ENCODE data around the gene PDIA5. TPM values are rescaled to one million over a fixed set of nuclear protein-coding genes. Genes with fewer than 3 reads are reported as not detected.
A peak's percentile ranks its signal among the peaks of the same experiment; 100 is the strongest.

PDIA5 gene
- total RNA-seq, 1 experiment from 2014 or later, result 24.3 TPM

- H3K27me3 ChIP-seq (ENCODE audit: insufficient read depth, low read length), result no peaks in the 10 kb centered on the region
- peak overlapping the region; percentile 61 for H3K14ac ChIP-seq (ENCODE audit: insufficient read depth, low read length)
- peaks cover 2% of the 10 kb centered on the region for H4K20me1 ChIP-seq (ENCODE audit: control insufficient read depth, insufficient read depth, insufficient read length)
- no peak overlapping the region for H2BK120ac ChIP-seq (ENCODE audit: low read depth, low read length, poor library complexity, severe bottlenecking)
- H4K5ac ChIP-seq (ENCODE audit: insufficient read length, low read depth, low read length), result no peak overlapping the region
- H3K18ac ChIP-seq (ENCODE audit: insufficient read length, low read depth, low read length), result no peak overlapping the region
- H3T11ph ChIP-seq (ENCODE audit: low read length), result no peak overlapping the region
- H4K91ac ChIP-seq (ENCODE audit: insufficient read length, low read depth, low read length), result no peak overlapping the region
- peaks cover 17% of the 10 kb centered on the region for H3K4me1 ChIP-seq (ENCODE audit: insufficient read depth, low read length)
- no peak overlapping the region for H3K23ac ChIP-seq (ENCODE audit: insufficient read length, low read depth, low read length)
- H3K79me2 ChIP-seq (ENCODE audit: insufficient read depth, low read length), result peaks cover 16% of the 10 kb centered on the region; the same call in 1 of the 2 replicates
- no peak overlapping the region for H2AFZ ChIP-seq (ENCODE audit: low read length)
- H3K56ac ChIP-seq (ENCODE audit: insufficient read length, low read depth, low read length), result no peak overlapping the region
- H3K23me2 ChIP-seq (ENCODE audit: insufficient read length, low read depth, low read length, poor library complexity, severe bottlenecking), result no peaks in the 10 kb centered on the region
- no peak overlapping the region for H3K4me2 ChIP-seq (ENCODE audit: insufficient read depth, insufficient read length, low read length)
- no peak overlapping the region for H4K8ac ChIP-seq (replicated peaks; ENCODE audit: insufficient read length, low read depth, low read length)
- H3K9me3 Mint-ChIP-seq, result no peaks in the 10 kb centered on the region
- no peak overlapping the region for H2BK5ac ChIP-seq (ENCODE audit: insufficient read length, low read length)
- no peaks in the 10 kb centered on the region; the same call in 1 of the 2 replicates for H3K27me3 Mint-ChIP-seq (ENCODE audit: low read depth)
- no peak overlapping the region for H2BK15ac ChIP-seq (ENCODE audit: low read depth, low read length)
- no peak overlapping the region for H3K27ac ChIP-seq (ENCODE audit: insufficient read length, low read depth, low read length)
- H3K4me1 Mint-ChIP-seq, result peaks cover 73 to 75% of the 10 kb centered on the region in 2 experiments
- no peak overlapping the region for H3K4ac ChIP-seq (ENCODE audit: low read depth, low read length)
- H3K9ac ChIP-seq (ENCODE audit: extremely low read depth, insufficient read length, low read length), result no peak overlapping the region
- H2AK5ac ChIP-seq (ENCODE audit: insufficient read length, low read length), result no peak overlapping the region
- no peaks in the 10 kb centered on the region for H3K9me3 ChIP-seq (ENCODE audit: control insufficient read depth, low read depth, low read length)
- H3K27ac Mint-ChIP-seq, result peak overlapping the region in 2 of 3 experiments; percentile 33 to 80; a peak in 4 of 7 replicates
- TF ChIP-seq CTCF (conservative IDR thresholded peaks at IDR 0.05), result no peak
- peaks cover 2% of the 10 kb centered on the region for H3K79me1 ChIP-seq (ENCODE audit: insufficient read depth, low read depth, low read length, poor library complexity, severe bottlenecking)
- no peak overlapping the region for H2BK12ac ChIP-seq (ENCODE audit: insufficient read length, low read depth, low read length)
- no CpG with 5 or more reads among the region's 6 CpGs for WGBS (ENCODE audit: extremely low coverage, insufficient read length, low lambda C conversion rate)
- peaks cover 0 to 2% (median 0%) of the 10 kb centered on the region in 3 experiments; a peak in 1 of 7 replicates for H3K36me3 Mint-ChIP-seq (ENCODE audit: insufficient read depth in 1 of 3, low read depth in 3 of 3)
- H2BK20ac ChIP-seq (ENCODE audit: low read depth, low read length, poor library complexity, severe bottlenecking), result no peak overlapping the region
- no peak overlapping the region; a peak in 1 of 5 replicates for H3K4me3 Mint-ChIP-seq
- DNase-seq, result peak; percentile 31
These were observed 17.4 kb downstream of the PDIA5 start for GRCh38 chr3:123084192-123084591.

Measured in H9 (cell line).